SKM-1 (cell line): ENCODE data around the gene SULT1A2.
A peak's percentile ranks its signal among the peaks of the same experiment; 100 is the strongest.
"Not testable (repeated sequence)": the region's sequence is repeated elsewhere in the genome, so short reads cannot be mapped to it uniquely, and the experiment has no call there.

ENCODE experiments used
- DNase-seq: peaks from one replicate; lab custom pipeline; 2025; ENCODE audit not compliant: unreplicated experiment; lab: John Stamatoyannopoulos, UW

SULT1A2 gene

GRCh38 chr16:28596840-28597691, at the start of gene SULT1A2:
Gene SULT1A2 (minus strand): TSS chr16:28597050. CDS start chr16:28595930, 1,120 bp downstream.
- DNase-seq, result no peak

GRCh38 chr16:28639959-28640358, 43.1 kb upstream of the SULT1A2 start:
- DNase-seq, result not testable (repeated sequence)

- not testable (repeated sequence) for DNase-seq
Observed at GRCh38 chr16:28638359-28638758, 41.5 kb upstream of the SULT1A2 start.

- DNase-seq, result not testable (repeated sequence)
Observed at GRCh38 chr16:28637765-28638164, 40.9 kb upstream of the SULT1A2 start, which contains the start of gene NPIPB8. Gene NPIPB8 (plus strand): TSS chr16:28638065. CDS start chr16:28638361, 296 bp downstream.

GRCh38 chr16:28636093-28636823, 39.4 kb upstream of the SULT1A2 start:
- DNase-seq, result not testable (repeated sequence)

GRCh38 chr16:28630905-28631304, 34.1 kb upstream of the SULT1A2 start:
- DNase-seq, result not testable (repeated sequence)

GRCh38 chr16:28623172-28623711, 26.4 kb upstream of the SULT1A2 start:
- no peak for DNase-seq

- DNase-seq, result not testable (repeated sequence)
Observed at GRCh38 chr16:28622532-28623171, 25.8 kb upstream of the SULT1A2 start.

GRCh38 chr16:28621481-28622155, 24.8 kb upstream of the SULT1A2 start:
- no peak for DNase-seq

- DNase-seq, result not testable (repeated sequence)
Observed at GRCh38 chr16:28620316-28620715, 23.5 kb upstream of the SULT1A2 start.

GRCh38 chr16:28617874-28618273, 21.0 kb upstream of the SULT1A2 start:
- no peak for DNase-seq

- DNase-seq, result peak; percentile 36
Observed at GRCh38 chr16:28616636-28617035, 19.8 kb upstream of the SULT1A2 start.

GRCh38 chr16:28616224-28616577, 19.4 kb upstream of the SULT1A2 start:
- DNase-seq, result not testable (repeated sequence)

GRCh38 chr16:28615486-28616223, 18.8 kb upstream of the SULT1A2 start:
- DNase-seq, result not testable (repeated sequence)

- DNase-seq, result not testable (repeated sequence)
Observed at GRCh38 chr16:28614561-28614960, 17.7 kb upstream of the SULT1A2 start.

- DNase-seq, result not testable (repeated sequence)
Observed at GRCh38 chr16:28613912-28614311, 17.1 kb upstream of the SULT1A2 start.

GRCh38 chr16:28612359-28613280, 15.8 kb upstream of the SULT1A2 start:
- not testable (repeated sequence) for DNase-seq

GRCh38 chr16:28610595-28611191, 13.8 kb upstream of the SULT1A2 start:
- DNase-seq, result no peak
